CD4-positive, alpha-beta T cell treated with Interleukin-17A for 4 hours (primary cell): ENCODE measurements around the gene CZIB.

Experiments
- DNase-seq: peaks from one replicate; pipeline ENCODE4 v3.0.0-alpha.2; 2020; ENCODE audit warnings: mixed read lengths

The CZIB gene

GRCh38 chr1:53220171-53220961 lies at the start of gene CZIB:
TSS of gene CZIB (minus strand) at chr1:53220634. CDS start at chr1:53220575, 59 bp downstream.
- peak; percentile 91 for DNase-seq

GRCh38 chr1:53270107-53270506 lies 49.7 kb upstream of the CZIB start:
- DNase-seq = no peak

GRCh38 chr1:53267761-53268160 lies 47.3 kb upstream of the CZIB start:
- DNase-seq = no peak

GRCh38 chr1:53266038-53266437 lies 45.6 kb upstream of the CZIB start:
- DNase-seq = no peak

- no peak for DNase-seq
Observed at GRCh38 chr1:53265581-53265980, 45.1 kb upstream of the CZIB start.

GRCh38 chr1:53264048-53264447 lies 43.6 kb upstream of the CZIB start:
- DNase-seq = no peak

- no peak for DNase-seq
Observed at GRCh38 chr1:53262000-53262399, 41.6 kb upstream of the CZIB start.

GRCh38 chr1:53260631-53261247 lies 40.3 kb upstream of the CZIB start:
- no peak for DNase-seq

- no peak for DNase-seq
Observed at GRCh38 chr1:53259932-53260331, 39.5 kb upstream of the CZIB start.

GRCh38 chr1:53258216-53258615 lies 37.8 kb upstream of the CZIB start:
- no peak for DNase-seq

GRCh38 chr1:53257454-53258081 lies 37.1 kb upstream of the CZIB start:
- DNase-seq = no peak

- no peak for DNase-seq
Observed at GRCh38 chr1:53256511-53257453, 36.3 kb upstream of the CZIB start.

- no peak for DNase-seq
Observed at GRCh38 chr1:53255031-53255430, 34.6 kb upstream of the CZIB start.

- DNase-seq = no peak
Observed at GRCh38 chr1:53254011-53254640, 33.7 kb upstream of the CZIB start.

GRCh38 chr1:53250325-53250724 lies 29.9 kb upstream of the CZIB start:
- DNase-seq = no peak

- no peak for DNase-seq
Observed at GRCh38 chr1:53249706-53250105, 29.3 kb upstream of the CZIB start.

- DNase-seq = no peak
Observed at GRCh38 chr1:53246261-53247134, 26.1 kb upstream of the CZIB start.

GRCh38 chr1:53244141-53244540 lies 23.7 kb upstream of the CZIB start:
- DNase-seq = no peak

GRCh38 chr1:53242381-53242780 lies 21.9 kb upstream of the CZIB start:
- DNase-seq = no peak

- DNase-seq = no peak
Observed at GRCh38 chr1:53241828-53242227, 21.4 kb upstream of the CZIB start.
